GM12801 (cell line): ENCODE measurements around the gene KCNIP1.

Experiments
- CTCF ChIP-seq: IDR thresholded peaks from one replicate; pipeline ENCODE4 v1.5.1; 2011; ENCODE audit warnings: control low read depth; ENCODE audit not compliant: insufficient read length; ENCODE audit errors: extremely low read depth

The KCNIP1 gene

GRCh38 chr5:170746075-170746960 is 242.5 kb downstream of the KCNIP1 start:
- TF ChIP-seq CTCF: no peak

GRCh38 chr5:170746961-170747340 is 243.1 kb downstream of the KCNIP1 start:
- no peak for TF ChIP-seq CTCF

GRCh38 chr5:170747357-170747756 is 243.5 kb downstream of the KCNIP1 start:
- no peak for TF ChIP-seq CTCF

GRCh38 chr5:170747851-170748250 is 244.0 kb downstream of the KCNIP1 start:
- TF ChIP-seq CTCF: no peak

GRCh38 chr5:170748951-170749471 is 245.2 kb downstream of the KCNIP1 start:
- no peak for TF ChIP-seq CTCF

- no peak for TF ChIP-seq CTCF
Observed at GRCh38 chr5:170749911-170750431, 246.2 kb downstream of the KCNIP1 start.

GRCh38 chr5:170750791-170751190 is 247.0 kb downstream of the KCNIP1 start:
- no peak for TF ChIP-seq CTCF
